Natural killer cell treated with Interleukin-12 subunit alpha and Interleukin-12 subunit beta and Interleukin-15 and Interleukin-18, amount 100 ng/mL, for 72 hours (primary cell): ENCODE data around the gene IPP. TPM values are rescaled to one million over a fixed set of nuclear protein-coding genes. Genes with fewer than 3 reads are reported as not detected.
"Not testable (repeated sequence)": the region's sequence is repeated elsewhere in the genome, so short reads cannot be mapped to it uniquely, and the experiment has no call there.

Experiments used
- ATAC-seq, 2 donors: fragments of 150-1000 bp; cut with Tn5 transposase in 1 of 2; sonication (Bioruptor Pico), chemical (Tn5 transposase) in 1 of 2; 2 replicates each; pipeline ENCODE4 v1.10.0; 2021
- DNase-seq: peaks from one replicate; pipeline ENCODE4 v3.0.0; 2022; ENCODE audit warnings: low spot score
- H3K27ac Mint-ChIP-seq, 2 donors: 1 replicate in 1 of 2; 2 replicates in 1 of 2; pipeline ENCODE4 v1.8.0; 2022; ENCODE audit warnings: mixed read lengths in 2 of 2, mild to moderate bottlenecking in 1 of 2, moderate library complexity in 1 of 2
- H3K27me3 Mint-ChIP-seq, 2 donors: 1 replicate in 1 of 2; 2 replicates in 1 of 2; pipeline ENCODE4 v1.8.0; 2022; ENCODE audit warnings: mixed read lengths in 2 of 2
- H3K36me3 Mint-ChIP-seq: one replicate; pipeline ENCODE4 v1.8.0; 2022; ENCODE audit warnings: mixed read lengths
- H3K4me1 Mint-ChIP-seq, 2 donors: 1 replicate in 1 of 2; 2 replicates in 1 of 2; pipeline ENCODE4 v1.8.0; 2022; ENCODE audit warnings: low read depth in 2 of 2, mixed read lengths in 2 of 2, mild to moderate bottlenecking in 1 of 2
- H3K4me3 Mint-ChIP-seq: one replicate; pipeline ENCODE4 v1.8.0; 2022; ENCODE audit warnings: mixed read lengths
- H3K9me3 Mint-ChIP-seq: 2 replicates; pipeline ENCODE4 v1.8.0; 2022; ENCODE audit warnings: mixed read lengths
- total RNA-seq, 2 donors: library from RNA; stranded (reverse); gene quantifications; one replicate each; pipeline ENCODE4 v1.2.3, GENCODE V29; 2022

IPP gene
- total RNA-seq, 2 donors from 2014 or later, result 16.2 to 16.5 TPM

- Mint-ChIP-seq H3K4me1 (no peaks in the 10 kb centered on the region), H3K27me3 (peaks cover 10% of the 10 kb centered on the region in 2 donors), H3K9me3 (no peaks in the 10 kb centered on the region), H3K36me3 (no peaks in the 10 kb centered on the region), H3K4me3 (no peak overlapping the region), H3K27ac (no peak overlapping the region)
- no peak for ATAC-seq
- no peak for DNase-seq
These were observed 11.8 kb upstream of the IPP start for GRCh38 chr1:45762291-45762690.

GRCh38 chr1:45755697-45756096 lies 5.2 kb upstream of the IPP start:
- H3K27me3 Mint-ChIP-seq, result peaks cover 10% of the 10 kb centered on the region in 2 donors
- no peak overlapping the region for H3K27ac Mint-ChIP-seq
- no peak for ATAC-seq
- H3K4me3 Mint-ChIP-seq, result no peak overlapping the region
- H3K9me3 Mint-ChIP-seq, result peaks cover 4% of the 10 kb centered on the region
- H3K4me1 Mint-ChIP-seq, result peaks cover 0 to 3% of the 10 kb centered on the region in 2 donors
- no peak for DNase-seq
- peaks cover 6% of the 10 kb centered on the region for H3K36me3 Mint-ChIP-seq

DNA sequence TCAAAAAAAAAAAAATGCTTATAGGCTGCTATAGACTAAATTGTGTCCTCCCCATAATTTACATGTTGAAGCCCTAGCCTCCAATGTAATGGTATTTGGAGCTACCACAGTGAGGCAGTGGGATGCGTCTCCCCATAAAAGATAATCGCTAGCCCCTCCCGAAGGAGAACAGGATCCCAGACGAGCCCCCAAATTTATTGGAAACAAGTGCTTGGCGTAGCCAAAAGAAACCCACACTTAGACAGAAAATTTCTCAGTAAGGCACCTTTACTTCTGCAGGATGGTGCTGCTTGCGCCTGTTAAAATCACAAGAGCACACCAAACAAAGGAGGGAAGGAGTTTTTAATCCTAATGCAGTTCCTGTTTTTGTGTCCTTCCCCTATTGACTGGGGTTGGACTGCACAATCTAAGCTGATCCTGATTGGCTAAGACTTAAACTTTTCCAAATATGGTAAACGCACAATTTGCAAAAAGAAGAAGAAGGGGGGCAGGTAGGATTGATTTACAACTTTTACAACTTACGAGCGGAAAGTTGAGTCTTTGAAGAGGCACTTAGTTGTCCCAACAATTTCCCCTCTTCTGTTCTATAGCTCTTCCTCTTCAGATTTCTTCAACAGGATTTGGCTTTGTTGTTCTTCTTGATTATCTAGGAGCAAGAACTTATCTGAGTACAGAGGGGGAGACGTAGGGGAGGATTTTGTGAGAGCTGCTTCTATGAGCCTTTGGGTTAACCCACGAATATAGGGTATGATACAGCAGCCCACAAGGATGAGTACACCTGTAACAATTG lies 3.0 kb upstream of the IPP start:
- no peak overlapping the region for H3K4me3 Mint-ChIP-seq
- no peak for ATAC-seq
- H3K27me3 Mint-ChIP-seq, result no peaks in the 10 kb centered on the region
- no peak overlapping the region for H3K27ac Mint-ChIP-seq
- peaks cover 6% of the 10 kb centered on the region for H3K36me3 Mint-ChIP-seq
- peaks cover 4% of the 10 kb centered on the region for H3K9me3 Mint-ChIP-seq
- peaks cover 4 to 8% of the 10 kb centered on the region in 2 donors for H3K4me1 Mint-ChIP-seq
- DNase-seq, result no peak

DNA sequence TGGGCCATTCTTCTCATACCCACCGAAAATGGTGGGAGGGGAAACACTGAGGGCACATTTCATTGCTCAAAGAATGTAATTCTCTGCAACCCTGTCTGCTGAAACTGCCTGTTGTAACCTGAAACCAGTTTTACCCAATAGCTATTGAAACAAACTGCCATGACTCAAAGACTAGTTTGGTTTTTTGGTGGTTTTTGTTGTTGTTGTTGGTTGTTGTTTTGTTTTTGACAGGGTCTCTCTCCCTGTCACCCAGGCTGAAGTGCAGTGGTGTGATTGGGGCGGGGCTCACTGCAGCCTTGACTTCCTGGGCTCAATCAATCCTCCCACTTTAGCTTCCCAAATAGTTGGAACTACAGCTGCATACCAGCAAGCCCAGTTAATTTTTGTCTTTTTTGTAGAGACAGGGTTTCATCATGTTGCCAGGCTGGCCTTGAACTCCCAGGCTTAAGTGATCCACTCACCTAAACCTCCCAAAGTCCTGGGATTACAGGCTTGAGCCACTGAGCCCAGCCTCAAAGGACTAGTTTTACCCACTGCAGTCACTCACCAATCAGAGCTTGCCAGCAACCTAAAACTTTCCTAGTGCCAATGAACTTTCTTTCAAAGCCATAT lies 2.1 kb upstream of the IPP start:
- no peak for DNase-seq
- Mint-ChIP-seq H3K9me3 (peaks cover 4% of the 10 kb centered on the region), H3K36me3 (peaks cover 6% of the 10 kb centered on the region), H3K27me3 (no peaks in the 10 kb centered on the region), H3K4me3 (peak overlapping the region; percentile 53), H3K4me1 (peaks cover 4 to 8% of the 10 kb centered on the region in 2 donors), H3K27ac (peak overlapping the region in 1 of 2 donors; percentile 98)
- no peak for ATAC-seq

- Mint-ChIP-seq H3K36me3 (peaks cover 6% of the 10 kb centered on the region), H3K27ac (peak overlapping the region; percentile 98), H3K9me3 (peaks cover 4% of the 10 kb centered on the region), H3K4me1 (peaks cover 4 to 8% of the 10 kb centered on the region in 2 donors), H3K27me3 (no peaks in the 10 kb centered on the region), H3K4me3 (peak overlapping the region; percentile 53)
- ATAC-seq (no peak), DNase-seq (no peak)
These were observed 1.6 kb upstream of the IPP start for GRCh38 chr1:45752014-45752413.

- not testable (repeated sequence) for H3K36me3 Mint-ChIP-seq, DNase-seq, ATAC-seq, H3K4me1 Mint-ChIP-seq, H3K9me3 Mint-ChIP-seq, H3K27me3 Mint-ChIP-seq
- peak overlapping the region; percentile 97 for H3K4me3 Mint-ChIP-seq
- H3K27ac Mint-ChIP-seq, result peak overlapping the region; percentile 98
These were observed 786 bp upstream of the IPP start for GRCh38 chr1:45751039-45751838.

DNA sequence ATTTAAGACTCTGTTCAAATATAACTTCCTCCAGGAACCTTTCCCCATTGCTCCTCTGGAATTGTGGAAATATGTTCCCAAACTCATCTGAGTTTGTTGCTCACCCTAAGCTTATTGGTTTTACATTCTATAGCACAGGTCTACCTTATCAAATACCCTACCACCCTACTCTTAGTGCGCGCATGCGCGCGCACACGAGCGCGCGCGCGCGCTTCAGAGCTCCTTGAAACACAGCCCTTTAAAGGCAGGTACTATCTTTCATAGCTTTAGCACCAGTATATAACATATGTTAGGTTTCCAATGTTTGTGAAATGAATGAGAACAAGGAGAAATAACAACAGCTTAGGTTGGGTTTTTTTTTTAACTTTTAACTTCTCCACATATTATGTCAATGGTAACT lies 3.5 kb downstream of the IPP start:
- Mint-ChIP-seq H3K27me3 (no peaks in the 10 kb centered on the region), H3K4me3 (no peak overlapping the region), H3K4me1 (peaks cover 8 to 12% of the 10 kb centered on the region in 2 donors), H3K27ac (no peak overlapping the region), H3K9me3 (no peaks in the 10 kb centered on the region), H3K36me3 (no peaks in the 10 kb centered on the region)
- DNase-seq, result no peak
- no peak for ATAC-seq

DNA sequence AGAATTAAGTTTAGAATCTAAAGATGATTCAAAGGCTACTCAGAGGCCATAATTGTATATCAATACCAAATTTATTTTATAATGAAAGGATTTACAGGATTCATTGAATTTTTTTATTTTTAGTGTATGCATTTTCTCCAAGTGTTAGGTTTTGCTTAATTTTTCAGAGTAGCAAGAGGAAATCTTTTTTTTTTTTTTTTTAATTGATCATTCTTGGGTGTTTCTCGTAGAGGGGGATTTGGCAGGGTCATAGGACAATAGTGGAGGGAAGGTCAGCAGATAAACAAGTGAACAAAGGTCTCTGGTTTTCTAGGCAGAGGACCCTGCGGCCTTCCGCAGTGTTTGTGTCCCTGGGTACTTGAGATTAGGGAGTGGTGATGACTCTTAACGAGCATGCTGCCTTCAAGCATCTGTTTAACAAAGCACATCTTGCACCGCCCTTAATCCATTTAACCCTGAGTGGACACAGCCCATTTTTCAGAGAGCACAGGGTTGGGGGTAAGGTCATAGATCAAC lies 10.8 kb downstream of the IPP start:
- not testable (repeated sequence) for H3K27ac Mint-ChIP-seq, H3K4me1 Mint-ChIP-seq, H3K36me3 Mint-ChIP-seq, H3K9me3 Mint-ChIP-seq, H3K27me3 Mint-ChIP-seq, DNase-seq, ATAC-seq, H3K4me3 Mint-ChIP-seq

GRCh38 chr1:45739137-45739536 lies 11.3 kb downstream of the IPP start:
- Mint-ChIP-seq H3K27ac (no peak overlapping the region), H3K27me3 (no peaks in the 10 kb centered on the region), H3K36me3 (peaks cover 6% of the 10 kb centered on the region), H3K9me3 (no peaks in the 10 kb centered on the region), H3K4me3 (no peak overlapping the region), H3K4me1 (peaks cover 5% of the 10 kb centered on the region in 2 donors)
- DNase-seq (no peak), ATAC-seq (no peak)

- ATAC-seq, result no peak
- DNase-seq, result no peak
- no peak overlapping the region for H3K4me3 Mint-ChIP-seq
- peaks cover 5 to 7% of the 10 kb centered on the region in 2 donors for H3K4me1 Mint-ChIP-seq
- H3K36me3 Mint-ChIP-seq, result no peaks in the 10 kb centered on the region
- no peaks in the 10 kb centered on the region for H3K27me3 Mint-ChIP-seq
- no peak overlapping the region for H3K27ac Mint-ChIP-seq
- H3K9me3 Mint-ChIP-seq, result no peaks in the 10 kb centered on the region
These were observed 19.6 kb downstream of the IPP start for GRCh38 chr1:45730780-45731319.

- DNase-seq (no peak), ATAC-seq (no peak)
- no peak overlapping the region for H3K27ac Mint-ChIP-seq
- H3K27me3 Mint-ChIP-seq, result no peaks in the 10 kb centered on the region
- no peak overlapping the region for H3K4me3 Mint-ChIP-seq
- H3K36me3 Mint-ChIP-seq, result no peaks in the 10 kb centered on the region
- H3K9me3 Mint-ChIP-seq, result no peaks in the 10 kb centered on the region
- peaks cover 5 to 7% of the 10 kb centered on the region in 2 donors for H3K4me1 Mint-ChIP-seq
These were observed 20.2 kb downstream of the IPP start for GRCh38 chr1:45730075-45730779.

DNA sequence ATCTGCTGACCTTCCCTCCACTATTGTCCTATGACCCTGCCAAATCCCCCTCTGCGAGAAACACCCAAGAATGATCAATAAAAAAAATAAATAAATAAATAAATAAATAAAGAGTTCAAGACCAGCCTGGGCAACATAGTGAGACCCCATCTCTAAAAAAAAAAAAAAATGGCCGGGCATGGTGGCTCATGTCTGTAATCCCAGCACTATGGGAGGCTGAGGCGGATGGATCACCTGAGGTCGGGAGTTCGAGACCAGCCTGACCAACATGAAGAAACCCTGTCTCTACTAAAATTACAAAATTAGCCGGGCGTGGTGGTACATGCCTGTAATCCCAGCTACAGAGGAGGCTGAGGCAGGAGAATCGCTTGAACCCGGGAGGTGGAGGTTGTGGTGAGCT lies 24.4 kb downstream of the IPP start:
- not testable (repeated sequence) for H3K4me3 Mint-ChIP-seq, H3K9me3 Mint-ChIP-seq, ATAC-seq, H3K27me3 Mint-ChIP-seq, H3K27ac Mint-ChIP-seq, DNase-seq, H3K36me3 Mint-ChIP-seq, H3K4me1 Mint-ChIP-seq

DNA sequence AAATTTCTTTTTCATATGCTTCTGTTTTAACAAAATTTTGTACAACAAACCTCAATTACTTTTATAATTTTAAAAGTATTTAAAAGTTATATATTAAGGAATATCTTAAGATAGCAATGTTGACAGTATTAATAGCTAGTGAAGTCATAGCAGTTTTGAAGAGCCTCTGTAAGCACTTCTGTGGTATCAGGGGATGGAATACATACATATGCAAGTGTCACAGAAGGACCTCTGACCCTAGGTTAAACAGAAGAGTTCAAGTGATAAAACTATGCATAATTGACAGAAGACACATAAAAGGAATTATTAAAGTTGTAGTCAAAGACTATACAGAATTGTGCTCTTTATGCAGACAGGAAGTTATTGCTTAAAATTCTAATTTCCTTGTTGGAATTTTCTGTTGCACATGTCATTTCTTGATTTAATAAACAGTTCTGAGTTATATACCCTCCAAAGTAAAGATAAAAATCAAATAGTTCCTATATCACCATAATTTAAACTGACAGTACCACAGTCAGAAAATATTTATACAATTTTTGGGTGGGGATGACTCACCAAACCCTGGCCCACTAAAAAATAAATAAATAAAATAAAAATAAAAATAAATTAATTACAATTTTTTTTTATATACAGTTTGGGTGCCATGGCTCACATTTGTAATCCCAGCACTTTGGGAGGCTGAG lies 27.1 kb downstream of the IPP start:
- Mint-ChIP-seq H3K4me3 (no peak overlapping the region), H3K27me3 (no peaks in the 10 kb centered on the region), H3K27ac (no peak overlapping the region), H3K9me3 (no peaks in the 10 kb centered on the region), H3K4me1 (peaks cover 0 to 3% of the 10 kb centered on the region in 2 donors), H3K36me3 (no peaks in the 10 kb centered on the region)
- ATAC-seq, result no peak
- no peak for DNase-seq
